AG09309 (cell line): ENCODE results near the gene NYNRIN.

ENCODE experiments used
- DNase-seq: peaks from one replicate; pipeline ENCODE4 v3.0.0-alpha.2; 2010; ENCODE audit warnings: low read depth
- H3K4me3 ChIP-seq: 2 replicates; pipeline ENCODE4 v1.5.1; 2011; ENCODE audit warnings: mild to moderate bottlenecking, low read depth, low read length, moderate library complexity; ENCODE audit not compliant: control insufficient read depth
- TF ChIP-seq, protein P1 (sequence below): IDR thresholded peaks from 2 replicates; pipeline ENCODE4 v1.5.1; 2011; ENCODE audit warnings: mild to moderate bottlenecking, low read depth, low read length, inconsistent platforms; ENCODE audit not compliant: insufficient read depth, control insufficient read depth; ENCODE audit errors: missing control alignments

NYNRIN gene

DNA sequence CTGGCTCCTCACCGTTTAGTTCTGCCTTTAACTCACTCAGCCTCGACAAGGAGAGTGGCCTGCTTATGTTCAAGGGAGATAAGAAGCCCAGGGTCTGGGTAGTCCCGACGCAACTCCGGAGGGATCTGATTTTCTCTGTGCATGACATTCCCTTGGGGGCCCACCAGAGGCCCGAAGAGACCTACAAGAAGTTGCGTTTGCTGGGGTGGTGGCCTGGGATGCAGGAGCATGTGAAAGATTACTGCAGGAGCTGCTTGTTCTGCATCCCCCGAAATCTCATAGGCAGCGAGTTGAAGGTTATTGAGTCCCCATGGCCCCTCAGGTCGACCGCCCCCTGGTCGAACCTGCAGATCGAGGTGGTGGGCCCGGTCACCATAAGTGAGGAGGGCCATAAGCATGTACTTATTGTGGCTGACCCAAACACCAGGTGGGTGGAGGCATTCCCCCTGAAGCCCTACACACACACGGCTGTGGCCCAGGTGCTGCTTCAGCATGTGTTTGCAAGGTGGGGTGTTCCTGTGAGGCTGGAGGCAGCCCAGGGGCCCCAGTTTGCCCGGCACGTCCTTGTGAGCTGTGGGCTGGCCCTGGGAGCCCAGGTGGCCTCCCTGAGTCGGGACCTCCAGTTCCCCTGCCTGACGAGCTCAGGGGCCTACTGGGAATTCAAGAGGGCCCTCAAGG, 17.6 kb downstream of the NYNRIN start:
- no peak for DNase-seq
- TF ChIP-seq, protein P1, sequence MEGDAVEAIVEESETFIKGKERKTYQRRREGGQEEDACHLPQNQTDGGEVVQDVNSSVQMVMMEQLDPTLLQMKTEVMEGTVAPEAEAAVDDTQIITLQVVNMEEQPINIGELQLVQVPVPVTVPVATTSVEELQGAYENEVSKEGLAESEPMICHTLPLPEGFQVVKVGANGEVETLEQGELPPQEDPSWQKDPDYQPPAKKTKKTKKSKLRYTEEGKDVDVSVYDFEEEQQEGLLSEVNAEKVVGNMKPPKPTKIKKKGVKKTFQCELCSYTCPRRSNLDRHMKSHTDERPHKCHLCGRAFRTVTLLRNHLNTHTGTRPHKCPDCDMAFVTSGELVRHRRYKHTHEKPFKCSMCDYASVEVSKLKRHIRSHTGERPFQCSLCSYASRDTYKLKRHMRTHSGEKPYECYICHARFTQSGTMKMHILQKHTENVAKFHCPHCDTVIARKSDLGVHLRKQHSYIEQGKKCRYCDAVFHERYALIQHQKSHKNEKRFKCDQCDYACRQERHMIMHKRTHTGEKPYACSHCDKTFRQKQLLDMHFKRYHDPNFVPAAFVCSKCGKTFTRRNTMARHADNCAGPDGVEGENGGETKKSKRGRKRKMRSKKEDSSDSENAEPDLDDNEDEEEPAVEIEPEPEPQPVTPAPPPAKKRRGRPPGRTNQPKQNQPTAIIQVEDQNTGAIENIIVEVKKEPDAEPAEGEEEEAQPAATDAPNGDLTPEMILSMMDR: no peak
- no peak overlapping the region for H3K4me3 ChIP-seq

DNA sequence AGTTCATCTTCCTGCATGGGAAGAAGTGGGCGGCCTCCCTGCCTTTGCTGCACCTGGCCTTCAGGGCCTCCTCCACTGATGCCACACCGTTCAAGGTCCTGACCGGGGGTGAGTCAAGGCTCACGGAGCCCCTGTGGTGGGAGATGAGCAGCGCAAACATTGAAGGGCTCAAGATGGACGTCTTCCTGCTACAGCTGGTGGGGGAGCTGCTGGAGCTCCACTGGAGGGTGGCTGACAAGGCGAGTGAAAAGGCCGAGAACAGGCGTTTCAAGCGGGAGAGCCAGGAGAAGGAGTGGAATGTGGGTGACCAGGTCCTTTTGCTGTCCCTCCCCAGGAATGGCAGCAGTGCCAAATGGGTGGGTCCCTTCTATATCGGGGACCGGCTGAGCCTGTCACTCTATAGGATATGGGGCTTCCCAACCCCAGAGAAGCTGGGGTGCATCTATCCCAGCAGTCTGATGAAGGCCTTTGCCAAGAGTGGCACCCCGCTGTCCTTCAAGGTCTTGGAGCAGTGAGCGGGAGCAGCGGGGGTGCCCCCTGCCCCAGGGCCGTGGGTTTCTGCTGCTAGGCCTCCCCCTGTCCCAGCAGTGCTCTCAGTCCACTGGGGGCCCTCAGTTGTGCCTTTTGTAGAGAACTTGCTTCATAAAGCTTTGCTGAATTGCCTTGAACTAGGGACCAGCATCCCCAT, 18.3 kb downstream of the NYNRIN start:
- no peak overlapping the region for H3K4me3 ChIP-seq
- TF ChIP-seq, protein P1: no peak
- DNase-seq: no peak

DNA sequence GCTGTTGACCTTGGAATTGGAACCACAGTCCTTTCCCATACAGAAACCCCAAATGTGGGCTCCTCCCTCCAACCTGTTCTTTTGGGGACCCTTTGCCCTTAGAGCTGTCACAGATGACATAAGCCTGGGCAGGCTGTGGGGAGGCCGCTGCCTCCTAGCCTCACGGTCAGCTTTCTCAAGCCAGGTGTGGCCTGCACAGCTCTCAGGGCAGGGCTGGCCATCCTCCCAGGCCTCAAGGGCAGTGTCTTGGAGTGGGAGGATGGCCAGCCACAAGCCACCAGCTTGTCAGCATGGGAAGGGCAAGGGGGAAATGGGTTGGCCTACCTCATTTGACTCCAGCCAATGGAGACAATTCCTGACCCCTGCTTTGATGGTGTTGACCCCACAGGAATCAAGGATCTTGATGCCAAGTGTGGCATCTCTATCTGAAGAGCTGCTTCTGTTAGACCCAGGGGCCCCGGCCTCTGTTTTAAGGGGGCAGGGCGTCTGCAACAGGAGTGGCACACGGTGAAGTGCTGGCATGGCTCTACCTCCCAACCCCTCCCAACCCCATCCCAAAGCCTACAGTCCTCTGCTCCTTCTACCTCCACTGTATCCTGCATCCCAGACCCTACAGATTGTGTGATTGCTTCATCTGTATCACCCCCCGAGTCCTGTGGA, 19.2 kb downstream of the NYNRIN start:
- H3K4me3 ChIP-seq: no peak overlapping the region
- DNase-seq: no peak
- TF ChIP-seq, protein P1: no peak

DNA sequence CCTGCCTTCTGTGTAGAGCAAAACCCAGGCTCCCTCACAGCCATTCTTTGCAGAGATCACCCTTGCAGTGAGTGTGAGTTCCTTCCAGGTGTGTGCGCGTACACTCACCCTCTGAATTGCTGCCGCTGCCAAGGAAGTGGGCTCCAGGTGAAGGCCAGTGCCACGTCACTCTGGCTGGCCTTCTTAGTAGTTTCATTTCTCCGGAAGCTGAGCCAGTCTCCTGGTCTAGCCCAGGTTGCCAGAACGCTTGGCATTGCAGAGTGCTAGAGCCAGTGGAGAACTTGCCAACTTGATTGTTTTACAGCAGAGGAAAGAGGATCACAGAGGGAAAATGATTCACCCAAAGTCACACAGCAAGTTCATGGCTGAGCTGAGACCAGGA, 19.7 kb downstream of the NYNRIN start:
- TF ChIP-seq, protein P1: no peak
- peak; percentile 13 for DNase-seq
- no peak overlapping the region for H3K4me3 ChIP-seq

DNA sequence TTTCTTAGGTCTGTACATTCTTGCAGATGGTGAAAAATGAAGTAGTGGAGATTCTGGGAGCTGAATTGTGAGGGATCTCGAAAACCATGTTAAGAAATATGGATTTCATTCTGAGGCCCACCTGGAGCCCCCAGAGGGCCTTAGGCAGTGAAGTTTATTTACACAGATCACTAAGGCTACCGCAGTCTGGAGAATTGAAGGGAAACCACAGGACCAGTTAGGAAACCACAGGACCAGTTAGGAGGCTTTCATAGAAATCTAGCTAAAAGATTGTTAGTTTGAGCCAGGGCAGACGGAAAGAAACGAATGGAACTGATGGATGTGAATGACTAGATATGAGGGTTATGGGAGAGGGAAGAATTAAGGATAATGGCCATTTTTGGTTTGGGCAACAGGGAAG, 23.5 kb downstream of the NYNRIN start:
- no peak for DNase-seq
- H3K4me3 ChIP-seq: no peak overlapping the region
- TF ChIP-seq, protein P1: no peak

DNA sequence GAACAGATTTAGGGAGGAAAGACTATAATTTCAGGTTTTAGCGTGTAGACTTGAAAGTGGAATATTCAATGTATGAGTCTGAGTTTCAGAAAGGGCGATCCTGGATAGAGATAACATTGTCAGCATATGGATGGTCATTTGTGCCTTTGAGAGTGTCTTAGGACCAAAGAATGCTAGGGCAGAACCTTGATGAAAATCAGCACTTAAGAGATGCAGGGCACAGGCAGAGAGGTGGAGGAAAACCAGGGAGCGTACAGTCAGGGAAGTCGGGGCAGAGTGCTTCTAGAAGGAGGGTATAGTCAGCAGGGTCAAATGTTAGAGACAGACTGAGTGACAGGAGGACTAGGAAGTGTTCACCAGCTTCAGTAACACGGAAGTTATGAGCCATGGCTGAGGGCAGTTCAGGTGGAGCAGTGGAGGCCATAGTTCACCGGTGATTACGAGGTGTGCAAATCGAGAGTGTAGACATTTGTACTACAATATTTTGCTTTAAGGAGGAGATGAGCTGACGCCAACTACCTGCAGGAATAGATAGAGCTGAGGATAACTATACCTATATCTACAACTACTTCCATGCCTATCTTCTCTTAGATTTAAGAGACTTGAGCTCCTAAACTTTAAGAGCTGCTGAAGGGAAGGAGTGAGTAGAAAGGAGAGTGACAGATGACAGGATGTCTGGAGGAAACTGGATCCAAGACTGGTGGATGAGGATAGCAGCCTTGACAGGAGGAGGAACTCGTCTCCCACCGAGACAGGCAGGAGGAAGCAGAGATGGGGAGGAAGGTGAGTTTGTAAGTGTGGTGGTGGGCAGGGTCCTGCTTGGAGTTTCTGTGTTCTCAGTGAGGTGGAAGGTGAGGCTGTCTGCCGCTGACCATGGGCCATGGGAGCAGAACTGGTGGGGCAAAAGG, 24.1 kb downstream of the NYNRIN start:
- TF ChIP-seq, protein P1: no peak
- DNase-seq: no peak
- H3K4me3 ChIP-seq: no peak overlapping the region
